NK-92 treated with Interleukin-12 subunit alpha and Interleukin-12 subunit beta, amount 100 ng/mL, for 24 hours (cell line): ENCODE data around the gene CFAP92.

Source experiments
- DNase-seq: peaks from one replicate; lab custom pipeline; 2025; lab: John Stamatoyannopoulos, UW

CFAP92 gene

DNA sequence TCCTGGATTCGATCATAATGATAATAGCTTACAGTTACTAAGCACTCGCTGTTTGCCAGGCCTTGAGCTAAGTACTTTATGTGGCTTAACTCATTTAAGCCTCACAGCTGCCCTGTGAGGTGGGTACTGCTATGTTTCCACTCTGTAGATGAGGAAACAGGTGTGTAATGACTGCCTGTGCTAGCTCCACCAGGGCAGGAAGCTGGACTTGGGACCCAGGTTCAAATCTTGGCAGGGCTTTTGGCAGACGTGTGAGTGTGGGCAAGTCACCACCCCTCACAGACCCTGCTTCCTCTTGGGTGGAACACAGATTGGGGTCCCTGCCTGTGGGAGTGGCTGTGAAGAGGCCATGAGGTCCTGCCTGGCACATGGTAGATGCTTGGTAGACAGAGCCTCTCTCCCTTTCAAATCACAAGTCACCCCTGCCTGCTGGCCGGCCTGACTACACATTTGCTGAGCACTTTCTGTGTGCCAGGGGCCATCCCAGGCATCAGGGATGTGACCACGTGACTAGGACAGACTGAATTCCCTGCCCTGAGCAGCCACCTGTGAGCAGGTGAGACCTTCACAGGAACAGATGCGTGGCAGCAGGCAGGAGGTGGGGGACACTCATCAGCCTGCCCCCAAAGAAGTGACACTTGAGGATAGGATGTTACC is 10.9 kb upstream of the CFAP92 start:
- DNase-seq = no peak

DNA sequence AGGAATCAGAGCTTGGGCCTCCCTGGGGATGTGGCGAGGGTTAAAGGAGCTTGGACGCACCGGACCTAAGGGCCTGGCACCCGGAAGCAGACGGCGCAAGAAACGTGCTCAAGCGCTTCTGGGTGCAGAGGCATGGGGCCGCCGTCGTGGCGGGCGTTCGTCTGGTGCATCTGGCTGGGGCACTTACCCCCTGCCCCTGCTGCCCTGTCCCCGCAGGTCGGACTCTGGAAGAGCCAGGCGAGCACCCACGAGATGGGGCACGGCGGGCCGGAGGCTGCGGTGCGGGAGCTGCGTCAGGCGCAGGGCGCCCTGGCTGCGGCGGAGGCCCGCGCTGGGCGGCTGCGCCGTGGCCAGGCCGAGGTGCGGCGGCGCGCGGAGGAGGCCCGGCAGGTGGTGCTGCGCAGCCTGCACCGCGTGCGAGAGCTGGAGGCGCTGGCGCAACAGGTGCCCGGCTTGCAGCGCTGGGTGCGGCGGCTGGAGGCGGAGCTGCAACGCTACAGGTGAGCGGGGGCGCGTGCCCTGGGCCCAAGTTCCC is 9.8 kb upstream of the CFAP92 start:
- DNase-seq = no peak

DNA sequence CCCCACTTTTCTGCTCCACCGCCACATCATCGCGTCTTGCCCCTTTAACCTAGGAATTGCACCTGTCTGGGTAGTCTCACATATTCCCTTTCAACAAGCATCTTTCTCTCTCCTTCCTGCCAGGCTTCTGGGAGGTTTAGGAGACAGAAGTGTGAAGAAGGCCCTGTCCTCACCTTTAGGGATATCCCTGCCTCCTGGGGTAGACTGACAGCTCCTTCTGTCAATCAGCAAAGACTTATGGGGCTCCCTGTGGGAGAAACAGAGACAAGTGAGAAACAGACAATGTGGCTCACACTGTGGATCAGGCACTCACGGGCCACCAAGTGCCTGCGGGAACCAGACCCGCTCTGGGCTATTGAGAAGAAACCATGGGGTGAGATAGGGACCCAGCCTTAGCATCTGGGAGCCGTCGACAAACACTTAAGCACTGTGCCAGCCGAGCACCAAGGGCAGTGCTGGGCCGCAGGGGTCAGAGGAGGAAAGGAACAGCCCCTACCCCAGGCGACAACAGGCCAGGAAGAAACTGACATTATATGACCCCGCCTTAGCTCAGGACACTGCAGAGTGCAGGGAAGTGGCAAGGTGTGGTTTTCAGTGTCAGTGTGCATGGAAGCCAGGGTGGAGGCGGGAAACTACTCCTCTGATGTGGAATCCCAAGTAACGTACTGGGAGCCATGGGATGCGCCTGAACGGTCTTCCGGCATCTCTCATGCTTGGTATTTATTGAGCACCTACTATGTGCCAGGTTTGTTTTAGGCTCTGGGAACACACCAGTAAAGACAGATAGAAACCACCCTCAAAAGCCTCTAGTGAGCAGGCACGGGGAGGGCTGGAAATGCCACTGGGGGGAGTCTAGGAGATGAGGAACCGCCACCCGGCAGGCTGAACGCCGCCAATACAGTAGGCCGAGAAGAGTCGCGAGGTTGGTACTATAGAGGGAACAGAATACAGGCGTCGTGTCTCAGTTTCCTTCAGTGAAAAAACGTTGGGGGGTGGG is 9.0 kb upstream of the CFAP92 start:
- DNase-seq = no peak

DNA sequence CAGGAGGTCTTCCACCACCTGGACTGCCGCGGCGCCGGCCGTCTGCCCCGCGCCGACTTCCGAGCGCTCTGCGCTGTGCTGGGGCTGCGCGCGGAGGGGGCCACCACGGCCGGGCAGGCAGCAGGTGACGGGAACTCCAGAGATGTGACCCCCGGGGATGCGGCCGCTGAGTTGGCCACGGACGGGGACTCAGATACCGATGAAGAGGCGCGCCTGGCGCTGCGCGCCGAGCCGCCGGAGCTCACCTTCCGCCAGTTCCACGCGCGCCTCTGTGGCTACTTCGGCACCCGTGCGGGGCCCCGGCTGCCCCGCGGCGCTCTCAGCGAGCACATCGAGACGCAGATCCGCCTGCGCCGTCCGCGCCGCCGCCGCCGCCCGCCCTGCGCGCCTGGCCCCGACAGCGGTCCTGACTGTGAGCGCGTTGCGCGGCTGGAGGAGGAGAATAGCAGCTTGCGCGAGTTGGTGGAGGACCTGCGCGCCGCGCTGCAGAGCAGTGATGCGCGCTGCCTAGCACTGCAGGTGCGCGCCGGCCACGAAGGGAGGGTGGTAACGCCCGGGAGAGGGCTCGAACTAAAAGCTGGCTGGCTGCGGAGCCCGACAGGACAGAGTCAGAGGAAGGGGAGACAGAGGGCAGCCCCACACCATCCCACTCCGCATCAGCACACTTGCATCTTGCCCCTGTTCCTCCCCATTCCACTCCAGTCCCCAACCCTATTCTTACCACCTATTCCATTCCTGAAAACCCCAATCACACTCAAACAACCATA is 8.1 kb upstream of the CFAP92 start:
- DNase-seq = no peak

DNA sequence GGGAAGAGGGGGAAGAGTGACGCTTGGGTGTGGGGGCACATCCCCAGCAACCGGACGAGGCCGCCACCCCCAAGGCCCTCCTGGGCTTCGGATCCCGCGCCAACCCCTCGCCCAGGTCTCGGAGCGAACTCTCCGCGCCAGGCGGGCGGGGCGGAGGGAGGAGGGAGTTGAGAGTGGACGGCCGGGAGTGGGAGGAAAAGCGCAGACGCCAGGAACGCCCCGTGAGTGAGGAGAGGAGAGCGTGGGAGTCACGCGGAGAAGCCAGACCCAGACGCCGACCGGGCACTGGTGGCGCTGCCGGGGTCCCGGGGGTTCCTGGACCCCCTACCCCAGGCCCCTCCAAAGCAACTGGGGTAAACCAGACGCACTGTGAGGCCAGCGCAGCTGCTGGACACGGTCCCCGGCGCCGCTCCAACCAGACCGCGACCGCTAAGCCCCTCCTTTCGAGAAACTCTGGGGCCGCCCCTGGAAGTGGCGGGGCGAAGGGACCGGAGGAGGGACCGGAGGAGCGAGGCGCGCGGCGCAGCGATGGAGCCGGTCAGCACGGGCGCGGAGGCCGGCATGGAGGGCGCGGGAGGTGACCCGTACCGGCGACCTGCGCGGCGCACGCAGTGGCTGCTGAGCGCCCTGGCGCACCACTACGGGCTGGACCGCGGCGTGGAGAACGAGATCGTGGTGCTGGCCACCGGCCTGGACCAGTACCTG is 7.4 kb upstream of the CFAP92 start, which contains the start of gene EFCC1:
Gene EFCC1, plus strand, starts transcription at position 204 of the 705 bp plus-strand sequence. Its CDS starts 325 bp downstream, at position 529.
- no peak for DNase-seq

DNA sequence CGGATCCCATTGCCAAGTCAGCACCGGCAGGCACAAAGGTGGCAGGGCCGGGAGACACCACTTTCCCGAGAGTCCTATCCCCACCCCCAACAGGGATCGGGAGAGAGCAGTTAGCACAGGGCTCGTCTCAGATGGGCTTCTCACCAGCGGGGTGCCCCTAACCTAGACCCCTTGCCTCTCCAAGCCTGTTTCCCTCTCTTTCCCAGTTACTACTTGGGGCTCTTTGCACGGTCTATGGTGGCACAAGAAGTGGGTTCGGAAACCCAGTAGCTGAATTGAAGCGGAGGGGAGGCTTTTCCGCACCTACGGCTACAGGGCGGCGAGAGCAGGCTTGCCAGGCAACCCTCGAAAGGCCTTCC is 6.8 kb upstream of the CFAP92 start:
- no peak for DNase-seq

DNA sequence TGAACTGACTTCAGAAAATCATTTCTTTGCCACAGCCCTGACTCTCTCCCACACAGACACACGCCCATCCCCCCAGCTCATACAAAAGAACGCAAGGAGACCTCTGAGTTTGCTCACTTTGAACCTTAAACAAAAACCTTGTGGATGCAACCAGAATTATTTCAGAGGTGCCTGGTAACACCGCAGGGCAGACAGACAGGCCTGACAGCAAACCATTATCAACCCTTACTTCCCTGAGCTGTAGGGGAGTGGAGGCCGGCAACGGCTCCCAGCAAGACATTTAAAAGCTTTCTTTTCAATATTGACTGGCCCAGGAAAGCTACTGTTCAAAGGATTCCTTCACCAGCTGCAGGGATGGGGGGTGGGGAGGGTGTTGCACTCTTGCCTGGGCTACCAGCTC is 5.2 kb upstream of the CFAP92 start:
- no peak for DNase-seq

DNA sequence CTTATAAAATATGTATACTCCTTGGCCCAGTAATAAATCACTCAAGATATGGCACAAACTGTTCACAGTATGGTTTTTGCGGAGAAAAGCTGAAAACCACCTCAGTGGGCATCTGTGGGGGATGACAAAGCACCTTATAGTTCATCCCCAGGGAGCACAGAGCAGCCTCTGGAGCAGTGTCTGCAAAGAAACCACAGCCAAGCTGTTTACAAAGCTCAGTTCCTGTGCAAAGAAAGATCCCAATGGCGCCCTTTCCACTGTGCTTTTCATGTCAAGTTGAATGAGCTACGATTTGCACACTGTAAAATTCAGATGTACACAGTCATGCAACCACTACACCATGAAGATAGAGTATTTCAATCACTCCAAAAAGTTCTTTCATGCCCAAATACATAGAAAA is 4.7 kb upstream of the CFAP92 start:
- DNase-seq = no peak

DNA sequence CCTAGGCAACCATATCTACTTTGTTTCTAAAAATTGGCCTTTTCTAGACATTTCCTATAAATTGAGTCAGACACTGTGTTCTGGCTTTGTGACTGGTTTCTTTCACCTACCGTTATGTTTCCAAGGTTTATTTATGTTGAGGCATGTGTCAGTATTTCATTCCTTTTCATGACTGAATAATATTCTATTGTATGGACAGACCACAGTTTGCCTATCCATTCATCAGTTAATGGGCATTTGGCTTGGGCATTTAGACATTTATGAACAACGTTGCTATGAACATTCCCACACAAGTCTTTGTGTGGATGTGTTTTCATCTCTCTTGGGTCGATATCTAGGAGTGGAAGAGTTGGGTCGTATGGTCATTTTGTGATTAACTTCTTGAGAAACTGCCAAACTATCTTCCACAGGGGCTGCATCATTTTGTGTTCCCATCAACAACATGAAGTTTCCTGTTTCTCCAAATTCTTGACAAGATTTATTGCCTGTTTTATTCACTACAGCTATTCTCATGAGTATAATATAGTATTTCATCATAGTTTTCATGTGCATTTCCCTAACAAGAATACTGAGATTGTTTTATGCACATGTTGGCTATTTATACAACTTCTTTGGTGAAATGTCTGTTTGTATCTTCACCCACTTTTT is 3.7 kb upstream of the CFAP92 start:
- DNase-seq = no peak

DNA sequence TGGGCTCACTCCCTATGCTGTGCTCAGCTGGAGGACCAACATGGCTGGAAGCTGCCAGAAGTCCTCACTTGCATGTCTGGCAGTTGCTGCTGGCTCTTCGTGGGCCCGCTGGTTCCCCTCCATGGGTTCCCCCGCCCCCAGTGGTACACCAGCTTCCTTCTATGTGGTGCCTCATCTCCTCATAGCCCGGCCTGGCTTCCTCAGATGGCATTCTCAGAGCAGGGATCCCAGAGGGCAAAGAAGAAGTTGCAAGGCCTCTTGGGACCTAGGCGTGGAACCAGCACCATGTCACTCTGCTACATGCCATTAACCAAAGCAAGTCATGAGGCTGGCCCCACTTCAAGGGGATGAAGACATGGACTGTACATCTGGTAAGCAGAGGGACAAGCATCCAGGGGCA is 2.9 kb upstream of the CFAP92 start:
- no peak for DNase-seq

DNA sequence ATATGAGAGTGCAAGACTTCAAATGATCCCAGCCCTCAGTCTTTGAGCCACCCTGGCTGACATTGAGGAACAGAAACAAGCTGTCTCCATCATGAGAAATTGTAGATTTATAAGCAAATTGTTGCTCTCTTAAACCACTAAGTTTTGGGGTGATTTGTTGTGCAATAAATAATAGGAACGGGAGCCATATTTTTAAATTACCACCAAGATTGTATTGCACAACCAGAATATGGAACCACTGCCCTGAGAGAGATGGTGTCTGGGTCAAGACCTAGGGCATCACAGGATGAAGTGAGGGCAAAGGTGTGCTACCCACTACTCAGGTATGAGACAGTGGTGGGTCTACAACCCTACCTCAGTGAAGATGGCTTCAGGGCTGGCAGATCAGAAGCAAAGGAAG is 2.3 kb upstream of the CFAP92 start:
- no peak for DNase-seq

DNA sequence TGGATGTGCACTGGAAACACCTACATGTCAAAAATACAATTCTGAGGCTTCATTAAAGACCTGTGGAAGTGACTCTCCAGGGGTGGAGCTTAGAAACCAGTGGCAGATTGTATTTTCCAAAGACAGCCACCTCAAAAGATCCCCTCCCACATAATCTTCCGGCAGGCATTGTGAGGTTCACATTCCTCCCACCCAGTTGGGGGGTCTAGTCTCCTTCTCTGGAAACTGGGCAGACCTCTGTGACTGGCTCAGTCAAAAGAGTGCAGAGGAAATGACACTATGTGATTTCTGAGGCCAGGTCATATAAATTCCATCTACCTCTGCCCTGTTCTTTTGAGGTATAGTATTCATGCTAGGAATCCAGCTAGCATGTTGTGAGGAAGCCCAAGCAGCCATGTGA is 1.9 kb upstream of the CFAP92 start:
- no peak for DNase-seq

DNA sequence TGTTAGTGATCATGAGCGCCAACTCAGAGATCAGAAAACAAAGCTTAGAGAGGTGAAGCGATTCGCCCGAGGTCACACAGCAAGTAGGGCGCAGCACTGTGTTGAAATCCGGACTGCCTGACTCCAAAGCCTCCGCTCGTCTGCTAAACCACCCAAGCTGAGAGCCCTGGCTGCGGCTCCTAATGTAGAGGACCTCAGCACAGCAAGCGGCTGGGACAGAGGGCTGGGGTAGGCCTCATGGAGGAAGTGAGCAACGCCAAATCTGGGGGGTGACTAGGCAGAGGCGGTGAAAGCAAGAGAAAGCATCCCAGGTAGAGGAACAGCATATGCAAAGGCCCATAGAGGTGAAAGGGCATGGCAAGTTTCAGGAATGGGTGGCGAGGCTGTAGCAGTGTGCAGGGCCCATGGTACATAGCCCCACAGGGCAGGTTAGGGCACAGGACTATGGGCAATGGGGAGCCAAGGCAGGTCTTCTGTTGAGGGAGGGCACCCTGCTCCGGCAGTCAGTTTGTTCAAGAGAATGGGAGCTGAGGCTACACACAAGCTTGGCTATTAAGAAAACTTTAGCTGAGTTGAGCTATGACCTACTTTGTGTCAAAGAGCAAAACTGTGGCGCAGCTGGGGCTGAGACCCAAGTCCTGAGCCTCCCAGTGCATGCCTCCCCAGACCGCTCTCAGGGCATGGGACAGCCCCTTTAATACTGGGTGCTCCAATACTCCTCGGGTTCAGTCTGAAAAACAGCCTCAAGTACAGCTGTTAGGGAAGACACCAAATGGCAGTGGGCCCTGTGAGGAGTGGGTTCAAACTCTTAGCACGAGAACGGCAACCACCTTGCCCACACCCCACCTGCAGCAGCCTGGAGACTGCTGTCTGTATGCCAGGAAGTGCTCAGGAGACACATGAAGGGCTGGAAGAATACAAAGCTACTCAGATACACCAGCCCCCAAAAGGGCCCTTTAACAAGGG is 988 bp upstream of the CFAP92 start:
- no peak for DNase-seq

DNA sequence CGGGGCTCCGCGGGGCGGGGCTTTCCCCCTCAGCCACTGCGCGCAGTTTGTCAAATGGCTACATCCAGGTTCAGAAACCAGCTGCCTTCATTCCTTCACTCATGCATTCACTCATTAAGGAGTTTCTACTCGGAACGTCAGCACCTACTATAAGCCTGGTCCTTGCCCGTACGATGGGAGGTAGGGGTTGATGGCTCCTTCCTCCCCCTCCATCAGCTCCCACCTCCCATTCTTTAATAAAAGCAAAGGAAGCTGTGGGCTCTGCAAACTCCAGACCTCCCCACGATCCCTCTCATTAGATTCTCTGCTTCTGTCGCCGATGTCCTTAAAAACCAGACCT is 267 bp upstream of the CFAP92 start:
- no peak for DNase-seq

DNA sequence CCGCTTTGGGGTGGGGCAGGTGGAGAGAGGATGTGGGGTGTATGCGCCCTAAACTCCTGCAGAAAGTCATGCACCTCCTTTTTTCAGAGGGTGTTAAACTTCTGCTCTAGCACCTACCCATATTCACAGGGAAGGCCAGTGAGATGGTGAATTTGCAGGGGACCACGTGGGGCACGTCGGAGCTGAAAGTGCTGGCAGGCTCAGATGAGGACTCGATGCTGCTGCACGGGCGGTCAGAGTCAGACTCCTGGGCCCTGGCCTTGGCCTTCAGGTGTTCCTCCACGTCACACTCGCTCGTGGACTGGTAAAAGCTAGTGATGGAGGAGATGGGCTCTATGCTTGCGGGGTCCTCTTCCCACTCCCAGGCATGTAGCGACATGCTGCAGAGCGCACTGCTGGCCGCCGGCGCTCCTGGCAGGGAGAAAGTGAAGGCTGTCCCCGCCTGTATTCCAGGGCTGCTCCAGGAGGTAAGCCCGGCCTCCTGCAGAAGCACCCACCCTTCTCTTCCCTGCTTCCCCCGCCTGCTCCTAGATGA is 883 bp downstream of the CFAP92 start:
- DNase-seq = no peak

DNA sequence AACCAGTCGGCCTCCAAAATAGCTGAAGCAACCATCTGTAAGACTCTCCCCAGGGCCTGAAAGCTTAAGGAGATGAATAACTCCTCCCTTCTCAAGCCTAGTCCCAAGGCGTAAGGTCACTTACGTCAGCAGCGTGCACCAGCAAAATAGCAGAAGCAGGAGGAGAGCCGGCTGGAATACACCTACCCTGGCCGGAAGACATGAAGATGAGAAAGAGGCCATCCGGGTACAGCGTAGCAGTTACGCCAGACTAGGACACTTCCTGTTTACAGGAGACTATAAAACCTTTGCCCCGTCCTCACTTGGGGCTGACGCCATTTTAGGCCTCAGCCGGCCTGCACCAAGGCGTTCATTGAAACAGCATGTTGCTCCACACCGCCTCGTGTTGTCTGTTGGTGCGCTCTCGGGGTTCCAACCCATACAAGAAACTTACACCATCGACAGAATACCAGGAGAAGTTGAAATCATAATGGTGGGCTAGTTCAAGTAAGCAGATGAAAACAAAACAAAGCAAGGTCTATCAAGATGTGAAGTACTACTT is 2.5 kb downstream of the CFAP92 start:
- no peak for DNase-seq

DNA sequence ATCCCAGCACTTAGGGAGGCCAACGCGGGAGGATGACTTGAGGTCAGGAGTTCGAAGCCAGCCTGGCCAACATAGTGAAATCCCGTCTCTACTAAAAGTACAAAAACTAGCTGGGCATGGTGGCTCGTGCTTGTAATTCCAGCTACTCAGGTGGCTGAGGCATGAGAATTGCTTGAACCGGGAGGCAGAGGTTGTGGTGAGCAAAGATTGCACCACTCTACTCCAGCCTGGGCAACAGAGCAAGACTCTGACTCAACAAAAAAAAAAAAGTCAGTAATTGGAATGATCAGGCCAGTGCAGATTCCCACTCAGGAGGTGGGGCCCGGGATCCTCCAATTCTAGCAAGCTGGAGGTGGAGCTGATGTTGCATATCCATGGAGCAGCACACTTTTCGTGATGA is 5.6 kb downstream of the CFAP92 start:
- DNase-seq = no peak

DNA sequence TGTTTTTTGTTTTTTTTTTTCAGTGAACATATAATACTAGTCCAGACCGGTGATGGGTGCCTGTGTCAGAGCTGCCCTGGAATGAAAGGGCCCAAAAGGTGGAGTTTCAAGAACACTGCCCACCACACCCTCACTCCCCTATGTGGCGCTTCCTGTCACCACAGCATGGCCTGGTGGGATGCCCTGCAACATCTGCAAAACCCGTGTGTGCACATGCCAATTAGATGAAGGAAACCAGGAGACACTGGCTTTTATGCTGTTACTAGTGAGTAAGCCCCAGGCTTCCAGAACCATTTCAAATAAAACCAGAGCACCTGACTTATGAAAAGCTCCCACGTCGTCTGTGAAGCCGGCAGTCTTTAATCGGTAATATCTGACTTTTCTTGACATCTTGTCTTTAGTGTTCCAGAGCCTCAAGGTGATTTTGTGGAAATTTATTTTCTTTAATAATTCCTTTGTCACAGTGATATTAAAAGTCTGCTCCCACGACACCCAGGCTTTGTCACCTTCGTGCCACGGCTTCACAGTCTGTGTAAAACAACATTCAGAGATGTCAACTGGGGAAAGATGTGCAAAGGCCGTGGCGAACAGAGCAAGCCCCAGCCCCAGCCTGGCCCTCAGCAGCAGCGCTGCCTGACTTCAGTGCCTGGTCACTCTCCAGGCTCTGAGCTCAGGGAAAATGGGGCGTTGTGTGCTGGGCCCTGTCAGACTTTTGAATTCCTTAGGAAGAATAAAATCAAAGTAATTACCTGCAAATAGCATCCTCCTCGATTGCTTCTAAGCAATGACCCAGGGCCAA is 6.4 kb downstream of the CFAP92 start:
- DNase-seq = no peak

DNA sequence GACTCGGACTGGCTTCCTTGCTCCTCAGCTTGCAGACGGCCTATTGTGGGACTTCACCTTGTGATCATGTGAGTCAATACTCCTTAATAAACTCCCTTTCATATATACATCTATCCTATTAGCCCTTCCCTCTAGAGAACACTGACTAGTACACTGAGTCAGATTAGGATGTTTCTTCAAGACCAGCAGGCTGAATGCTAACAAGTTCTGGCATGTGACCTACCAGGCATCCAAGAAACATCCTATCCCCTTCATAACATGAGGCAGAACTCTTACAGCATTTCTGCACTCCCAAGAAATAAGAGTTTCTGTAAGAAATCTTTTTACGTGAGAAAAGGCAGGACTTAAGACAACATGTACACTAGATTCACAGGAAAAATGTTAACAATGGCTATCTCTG is 9.3 kb downstream of the CFAP92 start:
- no peak for DNase-seq
